MCF 10A (cell line): ENCODE data around the gene HLA-DMA. TPM values are rescaled to one million over a fixed set of nuclear protein-coding genes. Genes with fewer than 3 reads are reported as not detected.
A peak's percentile ranks its signal among the peaks of the same experiment; 100 is the strongest.
"Not testable (repeated sequence)": the region's sequence is repeated elsewhere in the genome, so short reads cannot be mapped to it uniquely, and the experiment has no call there.

ENCODE experiments used
- BruUV-seq: library from RNA; stranded (reverse); fragments of 400-500 nt; replicated peaks from 2 replicates; lab custom pipeline; 2021; lab: Mats Ljungman, UMichigan
- CTCF ChIA-PET: fragments of 300-600 bp; sonication (Branson Sonifier 250); formaldehyde crosslinking; extraction: SDS; loops from one replicate; lab custom pipeline; 2021; ENCODE audit warnings: antibody characterized with exemption, inconsistent platforms; lab: Yijun Ruan, JAX
- POLR2A ChIA-PET: fragments of 300-600, 350-650 bp; sonication (Branson Sonifier 250); formaldehyde crosslinking; extraction: SDS; loops from one replicate; lab custom pipeline; 2020; ENCODE audit warnings: antibody characterized with exemption, inconsistent platforms; lab: Yijun Ruan, JAX
- DNase-seq: peaks from one replicate; pipeline ENCODE4 v3.0.0-alpha.2; 2018; ENCODE audit not compliant: unreplicated experiment
- H3K27ac Mint-ChIP-seq: one replicate; pipeline ENCODE4 v1.8.0; 2022; ENCODE audit warnings: mild to moderate bottlenecking, low read depth, mixed read lengths; ENCODE audit not compliant: unreplicated experiment
- H3K27me3 Mint-ChIP-seq: one replicate; pipeline ENCODE4 v1.8.0; 2022; ENCODE audit warnings: mixed read lengths; ENCODE audit not compliant: insufficient read depth, unreplicated experiment
- H3K36me3 Mint-ChIP-seq: one replicate; pipeline ENCODE4 v1.8.0; 2022; ENCODE audit warnings: mild to moderate bottlenecking, moderate library complexity, mixed read lengths; ENCODE audit not compliant: insufficient read depth, unreplicated experiment
- H3K4me1 Mint-ChIP-seq: one replicate; pipeline ENCODE4 v1.8.0; 2022; ENCODE audit warnings: mixed read lengths; ENCODE audit not compliant: insufficient read depth, unreplicated experiment
- H3K4me3 Mint-ChIP-seq: one replicate; pipeline ENCODE4 v1.8.0; 2022; ENCODE audit warnings: mild to moderate bottlenecking, moderate library complexity, mixed read lengths; ENCODE audit not compliant: unreplicated experiment
- H3K9me3 Mint-ChIP-seq: one replicate; pipeline ENCODE4 v1.8.0; 2022; ENCODE audit warnings: mixed read lengths; ENCODE audit not compliant: unreplicated experiment
- CTCF ChIP-seq: fragments of 200-600 bp; IDR thresholded peaks from one replicate; pipeline ENCODE4 v1.8.0; 2022; ENCODE audit warnings: antibody characterized with exemption, mild to moderate bottlenecking; ENCODE audit not compliant: unreplicated experiment
- intact Hi-C: fragments of 100-400 bp; cut with micrococcal nuclease; formaldehyde crosslinking; loops from 2 replicates; pipeline ENCODE4 v1.14.1; 2022
- total RNA-seq: library from RNA; stranded (reverse); gene quantifications from 2 replicates; pipeline ENCODE4 v1.2.3, GENCODE V29; 2022

The HLA-DMA gene
- total RNA-seq, 1 experiment from 2014 or later = 2.4 TPM

GRCh38 chr6:32945108-32945760, 7.7 kb downstream of the HLA-DMA start:
- ChIA-PET POLR2A (interaction anchor here (1.1 kb wide), 1 partner anchor 107 kb away, joined by 3 read pairs; no protein-coding TSS in a partner anchor), CTCF (interaction anchor here (0.6 to 3.0 kb wide), 2 partner anchors 12 to 806 kb away, joined by 4 to 27 read pairs; no protein-coding TSS in a partner anchor)
- Mint-ChIP-seq H3K36me3 (no peaks in the 10 kb centered on the region), H3K4me3 (no peak overlapping the region), H3K4me1 (peaks cover 5% of the 10 kb centered on the region), H3K27ac (no peak overlapping the region), H3K9me3 (no peaks in the 10 kb centered on the region), H3K27me3 (peaks cover 29% of the 10 kb centered on the region)
- DNase-seq = peak; percentile 49
- intact Hi-C loops = no loop called here
- no TSS peak for BruUV-seq
- no peak for TF ChIP-seq CTCF

- Mint-ChIP-seq H3K9me3 (no peaks in the 10 kb centered on the region), H3K27ac (no peak overlapping the region), H3K4me3 (no peak overlapping the region), H3K27me3 (peaks cover 41% of the 10 kb centered on the region), H3K36me3 (no peaks in the 10 kb centered on the region), H3K4me1 (peaks cover 5% of the 10 kb centered on the region)
- CTCF ChIA-PET = interaction anchor here (0.5 to 5.2 kb wide), 4 partner anchors 10 to 1251 kb away, joined by 3 to 51 read pairs (median 17); partner anchors contain the start of gene HLA-DMA
- DNase-seq = no peak
- POLR2A ChIA-PET = interaction anchor here (1.1 to 1.3 kb wide), 2 partner anchors 23 to 106 kb away, joined by 3 to 4 read pairs; no protein-coding TSS in a partner anchor
- TF ChIP-seq CTCF = no peak
- intact Hi-C loops = no loop called here
- no TSS peak for BruUV-seq
These were observed 8.8 kb downstream of the HLA-DMA start for GRCh38 chr6:32943864-32944649.

- DNase-seq, H3K9me3 Mint-ChIP-seq, H3K36me3 Mint-ChIP-seq, intact Hi-C loops, H3K4me3 Mint-ChIP-seq, BruUV-seq, H3K27ac Mint-ChIP-seq, H3K4me1 Mint-ChIP-seq: not testable (repeated sequence)
- POLR2A ChIA-PET = interaction anchor here (2.6 to 4.1 kb wide), 2 partner anchors 25 to 29 kb away, joined by 11 to 21 read pairs; partner anchors contain the start of gene BRD2
- peaks cover 55% of the 10 kb centered on the region for H3K27me3 Mint-ChIP-seq
- CTCF ChIA-PET = interaction anchor here (0.6 to 5.2 kb wide), 7 partner anchors 9 to 58 kb away, joined by 3 to 51 read pairs (median 7); partner anchors contain the start of gene HLA-DMA
These were observed 10.3 kb downstream of the HLA-DMA start for GRCh38 chr6:32942555-32943123.

GRCh38 chr6:32941214-32941768, 11.6 kb downstream of the HLA-DMA start:
- ChIA-PET POLR2A (interaction anchor here (0.7 to 4.1 kb wide), 4 partner anchors 27 to 829 kb away, joined by 5 to 21 read pairs (median 8); partner anchors contain the start of gene BRD2), CTCF (interaction anchor here (0.6 to 5.2 kb wide), 5 partner anchors 9 to 176 kb away, joined by 3 to 51 read pairs (median 5); partner anchors contain the start of gene HLA-DMA)
- H3K4me1 Mint-ChIP-seq = peaks cover 5% of the 10 kb centered on the region
- intact Hi-C loops = no loop called here
- no peak overlapping the region for H3K27ac Mint-ChIP-seq
- no TSS peak for BruUV-seq
- no peak for TF ChIP-seq CTCF
- peaks cover 68% of the 10 kb centered on the region for H3K27me3 Mint-ChIP-seq
- DNase-seq = no peak
- no peak overlapping the region for H3K4me3 Mint-ChIP-seq
- H3K36me3 Mint-ChIP-seq = no peaks in the 10 kb centered on the region
- H3K9me3 Mint-ChIP-seq = no peaks in the 10 kb centered on the region
